NCI-H526 (cell line): ENCODE measurements around the gene NAP1L4.

Experiments used
- DNase-seq, 2 experiments: peaks; one replicate each; lab custom pipeline; 2025; lab: John Stamatoyannopoulos, UW

NAP1L4 gene

DNA sequence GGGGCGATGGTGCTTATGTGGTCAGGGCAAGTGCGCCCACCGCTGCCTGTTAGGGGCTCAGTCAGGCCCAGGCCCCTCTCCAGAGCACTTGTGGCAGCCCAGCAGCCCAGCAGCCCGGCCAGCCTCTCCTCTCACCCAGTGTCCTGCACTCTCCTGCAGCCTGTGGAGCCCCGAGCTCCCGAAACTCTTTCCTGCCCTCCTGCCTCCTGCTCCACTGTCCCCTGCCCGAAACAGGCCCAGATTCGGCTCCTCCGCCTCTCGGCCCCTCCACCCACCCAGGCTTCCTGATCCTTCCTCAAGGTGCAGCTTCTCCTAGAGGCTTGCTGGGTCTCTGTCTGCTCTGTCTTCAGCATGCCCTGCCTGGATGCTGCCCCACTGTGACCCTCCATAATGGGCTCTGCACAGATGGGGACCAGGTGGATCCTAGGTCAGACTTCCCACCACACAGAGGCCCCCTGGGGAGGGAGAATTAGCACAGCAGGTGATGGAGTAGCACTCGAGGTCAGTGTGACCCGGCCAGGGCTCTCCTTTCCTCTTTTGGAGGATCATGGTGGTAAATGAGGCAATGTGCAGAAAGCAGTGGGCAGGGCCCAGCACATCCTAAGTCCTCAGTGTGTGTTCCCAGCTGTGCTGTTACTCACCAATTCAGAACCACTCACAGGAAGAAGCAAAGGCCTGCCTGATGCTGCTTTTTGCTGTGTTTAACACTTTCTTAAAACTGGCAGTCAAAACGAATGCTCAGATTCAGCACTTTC is 18.6 kb upstream of the NAP1L4 start:
- DNase-seq, result no peak

GRCh38 chr11:3010004-3010403 is 17.9 kb upstream of the NAP1L4 start:
- no peak for DNase-seq

GRCh38 chr11:3009481-3009880 is 17.4 kb upstream of the NAP1L4 start:
- no peak for DNase-seq

DNA sequence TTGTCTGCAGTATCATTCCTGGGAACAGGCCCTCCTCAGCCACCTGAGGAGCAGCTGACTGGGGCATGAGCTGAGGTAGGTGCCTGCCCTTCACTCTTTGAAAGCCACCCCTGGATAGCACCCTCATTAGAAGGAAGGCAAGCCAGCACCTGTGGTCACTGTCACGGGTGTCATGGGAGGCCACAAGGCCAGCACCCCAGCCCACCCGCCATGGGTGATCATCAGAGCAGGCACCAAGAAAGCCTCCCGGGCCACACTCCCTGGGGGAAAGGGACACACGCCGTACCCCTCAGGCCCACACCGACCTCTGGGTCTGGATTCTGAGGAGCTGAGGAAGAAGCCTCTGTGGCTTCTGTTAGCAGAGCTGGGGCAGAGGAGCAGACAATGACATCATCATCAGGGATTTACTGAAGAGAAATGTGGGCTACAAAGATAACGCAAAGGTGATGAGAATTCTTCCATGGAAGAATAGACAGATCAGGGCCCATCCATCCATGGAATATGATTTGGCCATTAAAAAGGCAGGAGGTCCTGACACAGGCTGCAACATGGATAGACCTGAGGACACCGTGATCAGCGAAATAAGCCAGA is 16.7 kb upstream of the NAP1L4 start:
- DNase-seq, result no peak

GRCh38 chr11:3007404-3008010 is 15.4 kb upstream of the NAP1L4 start:
- DNase-seq, result no peak

GRCh38 chr11:3006505-3007260 is 14.6 kb upstream of the NAP1L4 start:
- no peak for DNase-seq

DNA sequence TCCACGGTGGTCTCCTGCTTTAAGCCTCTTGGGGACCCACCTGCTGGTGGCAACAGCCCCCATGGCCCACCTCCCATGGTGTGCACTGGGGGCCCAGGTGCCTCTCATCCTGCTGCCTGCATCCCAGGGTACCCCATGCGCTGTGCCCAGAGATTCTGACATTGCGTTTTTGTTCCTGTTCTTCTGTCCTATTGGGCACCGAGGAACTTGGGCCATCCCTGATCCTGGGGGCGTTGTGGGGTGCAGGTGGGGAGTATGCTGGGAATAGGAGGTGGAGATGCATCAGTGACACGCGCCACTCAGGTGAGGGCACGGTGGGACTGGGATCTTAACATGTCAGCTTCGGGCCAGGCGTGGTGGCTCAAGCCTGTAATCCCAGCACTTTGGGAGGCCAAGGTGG is 12.4 kb upstream of the NAP1L4 start:
- no peak for DNase-seq

DNA sequence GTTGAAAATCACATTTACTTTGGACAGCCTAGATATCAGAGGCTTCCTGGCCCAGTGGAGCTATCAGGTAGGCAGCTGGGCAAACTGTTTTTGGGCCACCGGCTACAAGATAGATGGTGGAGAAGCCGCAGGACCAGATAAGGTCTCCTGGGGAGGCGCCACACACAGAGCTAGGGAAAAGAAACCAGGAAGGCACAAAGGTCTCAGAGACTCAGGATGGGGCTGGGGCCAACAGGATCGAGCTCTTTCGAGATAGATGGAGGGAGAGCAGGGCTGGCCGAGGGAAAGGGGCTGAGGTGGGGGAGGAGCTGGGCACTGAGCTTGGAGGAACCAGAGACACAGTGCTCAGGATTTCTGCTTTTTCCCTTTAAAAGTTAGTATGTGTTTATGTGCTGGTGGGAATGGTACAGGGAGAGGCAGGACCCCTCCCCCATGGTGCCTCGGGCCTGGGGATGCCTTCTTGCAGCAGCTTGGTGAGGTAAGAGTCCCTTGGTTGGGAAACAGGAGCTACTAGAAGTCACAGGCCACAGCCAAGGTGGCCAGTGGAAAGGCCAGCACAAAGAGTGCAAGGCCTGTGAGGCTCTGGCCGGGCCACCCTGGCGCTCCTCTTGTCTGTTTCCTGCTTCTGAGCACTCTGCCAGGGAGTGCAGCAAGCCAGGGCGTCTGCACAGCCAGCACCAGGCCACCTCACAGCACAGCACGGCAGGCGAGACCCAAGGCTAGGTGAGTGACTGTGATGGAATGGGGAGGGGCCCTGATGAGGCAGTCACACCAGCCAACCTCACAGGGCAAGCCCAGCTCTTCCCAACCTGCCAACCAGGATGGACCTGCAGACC is 11.5 kb upstream of the NAP1L4 start:
- DNase-seq, result no peak

DNA sequence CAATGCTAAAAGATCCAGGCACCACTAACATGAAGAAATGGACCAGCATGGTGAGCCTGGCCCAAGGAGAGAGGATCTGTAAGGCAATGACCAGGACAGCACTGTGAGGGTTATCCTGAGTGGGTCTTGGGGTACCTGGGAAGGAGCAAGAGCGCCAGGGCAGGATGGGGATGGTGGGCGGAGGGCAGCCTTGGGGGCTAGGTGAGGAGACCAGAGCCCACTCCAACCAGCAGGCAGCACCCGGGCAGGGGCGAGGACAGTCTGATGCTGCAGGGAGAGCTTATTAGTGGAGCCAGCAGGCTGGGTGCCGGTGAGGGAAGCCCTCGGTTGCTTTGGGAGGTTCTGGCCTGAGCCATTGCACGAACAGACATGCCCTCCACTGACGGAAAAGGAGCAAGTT is 10.7 kb upstream of the NAP1L4 start:
- DNase-seq, result no peak

DNA sequence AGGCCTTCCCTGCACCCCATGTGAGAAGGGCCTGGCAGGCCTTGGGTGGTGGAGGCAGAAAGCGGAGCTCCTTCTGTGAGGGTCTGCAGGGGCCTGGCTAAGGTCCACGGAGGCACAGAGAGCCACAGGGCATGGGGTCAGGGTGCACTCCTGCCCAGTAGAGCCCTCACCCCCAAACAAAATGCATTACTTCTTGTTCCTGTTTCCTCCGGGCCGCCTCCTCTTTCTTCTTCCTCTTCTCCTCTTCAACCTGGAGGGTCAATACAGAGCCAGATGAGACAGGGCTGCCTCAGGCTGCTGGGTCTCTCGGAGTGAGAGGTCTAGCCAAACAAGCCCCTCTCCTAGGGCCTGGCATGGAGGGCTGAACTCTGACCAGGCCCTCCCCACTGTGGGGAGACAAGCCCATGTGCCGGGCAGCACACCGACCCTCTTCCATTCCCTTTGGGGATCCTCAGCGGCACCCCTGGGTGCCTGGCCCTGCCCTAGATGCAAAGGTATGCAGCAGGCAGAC is 10.3 kb upstream of the NAP1L4 start:
- DNase-seq, result no peak

GRCh38 chr11:3001496-3001895 is 9.4 kb upstream of the NAP1L4 start:
- no peak for DNase-seq

GRCh38 chr11:3000032-3000961 is 8.2 kb upstream of the NAP1L4 start:
- DNase-seq, result peak; percentile 92 to 94

GRCh38 chr11:2999464-2999998 is 7.4 kb upstream of the NAP1L4 start:
- no peak for DNase-seq

DNA sequence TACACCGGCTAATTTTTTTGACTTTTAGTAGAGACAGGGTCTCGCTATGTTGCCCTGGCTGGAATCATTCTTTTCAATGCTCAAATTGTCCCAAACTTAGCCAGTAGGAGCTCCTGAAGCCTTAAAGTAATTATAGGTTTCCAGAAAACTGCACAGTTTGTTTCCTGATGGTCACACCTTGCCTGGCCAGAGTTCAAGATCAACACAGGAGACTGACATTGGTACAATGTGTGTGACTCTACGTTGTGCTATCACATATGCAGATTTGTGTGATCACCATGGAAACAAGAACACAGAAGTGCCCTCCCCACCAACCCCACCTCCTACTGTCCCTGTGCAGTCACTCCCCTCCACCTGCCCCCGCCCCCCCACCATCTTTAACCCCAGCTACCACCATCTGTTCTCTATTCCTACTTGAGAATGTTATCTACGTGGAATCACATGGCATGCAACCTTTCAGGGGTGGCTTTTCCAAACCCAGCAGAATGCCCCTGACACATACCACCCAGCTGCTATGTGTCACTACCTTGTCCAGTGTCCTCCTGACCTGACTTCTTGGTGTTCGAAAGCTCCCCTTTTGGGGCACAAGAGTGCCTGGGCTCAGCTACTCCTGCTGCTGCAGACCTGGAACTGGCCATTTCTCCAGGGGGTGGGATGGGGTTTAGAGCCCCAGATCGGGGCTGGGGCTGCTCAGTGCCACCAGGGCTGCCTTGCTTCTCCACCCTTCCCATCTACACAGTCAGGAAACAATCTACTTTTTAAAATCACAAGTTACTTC is 6.1 kb upstream of the NAP1L4 start:
- no peak for DNase-seq

DNA sequence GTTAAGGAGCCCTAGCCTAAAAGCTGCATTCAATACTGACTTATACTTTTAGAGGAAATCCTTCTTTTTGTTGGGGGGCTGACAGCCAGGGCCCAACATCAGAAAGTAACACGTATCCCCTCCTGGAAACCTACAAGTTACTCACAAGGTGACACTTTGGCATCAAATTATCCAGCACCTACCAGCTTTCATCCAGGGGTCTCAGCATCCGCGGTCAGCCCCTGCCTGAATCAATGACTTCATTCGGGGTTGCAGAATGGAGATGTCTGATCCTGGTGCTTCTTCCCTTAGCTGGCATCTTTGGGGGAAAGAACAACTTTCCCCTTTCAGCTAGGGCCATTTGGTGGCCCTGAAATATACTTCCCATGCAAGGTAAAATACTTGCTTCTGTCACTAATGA is 5.3 kb upstream of the NAP1L4 start:
- DNase-seq, result no peak

DNA sequence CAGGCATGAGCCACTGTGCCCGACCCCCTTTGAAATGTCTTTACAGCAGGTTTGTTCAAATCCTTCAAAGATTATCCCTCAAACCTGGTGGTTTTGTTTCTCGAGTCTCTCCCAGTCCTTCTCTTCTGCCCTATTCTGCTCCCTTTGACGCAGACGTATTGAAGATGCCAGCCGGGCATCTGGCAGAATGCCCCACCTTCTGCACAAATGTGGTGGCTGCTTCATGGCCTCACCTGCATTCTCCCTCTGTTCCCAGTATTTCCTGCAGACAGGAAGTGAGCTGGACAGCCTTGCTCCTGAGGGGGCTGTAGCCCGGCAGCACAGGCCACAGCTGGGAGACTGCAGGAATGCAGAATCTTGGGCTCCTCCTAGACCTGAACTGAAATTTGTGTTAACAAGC is 4.8 kb upstream of the NAP1L4 start:
- no peak for DNase-seq

DNA sequence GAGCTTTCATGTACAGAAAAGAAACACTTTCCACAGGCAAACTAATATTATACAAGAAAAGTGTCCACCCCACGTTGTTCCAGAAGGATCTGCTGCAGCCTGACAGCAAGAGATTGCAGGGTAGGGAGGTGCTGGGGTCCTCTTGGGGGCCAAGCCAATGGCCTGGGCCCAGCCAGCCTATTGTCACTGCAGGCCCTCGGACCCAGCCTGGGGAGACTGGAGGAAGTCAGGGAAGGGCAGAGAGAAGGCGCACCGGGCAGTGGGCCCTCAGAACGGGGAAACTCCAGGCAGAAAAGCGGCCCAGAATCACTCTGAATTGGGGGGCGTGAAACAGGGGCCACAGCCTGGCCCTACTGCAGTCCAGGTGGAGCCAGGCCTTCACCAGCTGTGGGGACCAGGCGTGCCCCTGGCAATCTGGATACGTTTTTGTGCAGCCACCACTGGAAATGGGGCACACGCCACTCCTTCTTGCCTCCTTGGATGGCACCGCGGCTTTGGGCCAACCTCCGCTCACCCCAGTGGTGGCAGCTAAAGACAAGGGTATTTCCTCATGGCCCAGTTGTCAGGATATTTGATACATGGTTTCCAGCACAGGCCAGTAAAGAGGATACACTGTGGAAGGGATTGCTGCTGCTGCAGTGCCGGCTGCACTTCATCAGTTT is 3.9 kb upstream of the NAP1L4 start:
- no peak for DNase-seq

DNA sequence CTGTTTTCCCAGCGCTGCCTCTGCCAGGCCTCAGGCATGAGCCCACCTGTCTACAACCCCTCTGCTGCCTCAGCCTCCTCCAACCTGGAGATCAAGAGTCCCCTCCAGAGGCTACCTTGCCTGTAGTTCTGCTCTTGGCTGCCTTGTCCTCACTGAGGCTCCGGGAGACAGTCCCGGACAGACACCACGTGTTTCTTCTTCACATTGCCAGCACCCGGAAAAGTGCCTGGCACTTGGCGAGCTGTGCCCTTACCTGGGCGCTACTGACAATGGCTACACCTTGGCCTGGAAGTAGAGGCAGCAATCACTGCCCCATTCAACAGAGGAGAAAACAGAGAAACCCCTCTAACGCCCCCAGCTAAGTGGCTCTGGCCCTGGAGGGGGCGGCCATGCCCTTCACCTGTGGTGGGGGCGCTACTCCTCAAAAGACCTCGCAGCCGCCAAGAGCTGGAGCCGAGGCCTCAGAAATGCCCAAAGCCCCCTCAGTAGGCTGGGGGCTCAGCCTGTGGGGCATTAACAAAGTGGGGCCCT is 3.0 kb upstream of the NAP1L4 start:
- no peak for DNase-seq

DNA sequence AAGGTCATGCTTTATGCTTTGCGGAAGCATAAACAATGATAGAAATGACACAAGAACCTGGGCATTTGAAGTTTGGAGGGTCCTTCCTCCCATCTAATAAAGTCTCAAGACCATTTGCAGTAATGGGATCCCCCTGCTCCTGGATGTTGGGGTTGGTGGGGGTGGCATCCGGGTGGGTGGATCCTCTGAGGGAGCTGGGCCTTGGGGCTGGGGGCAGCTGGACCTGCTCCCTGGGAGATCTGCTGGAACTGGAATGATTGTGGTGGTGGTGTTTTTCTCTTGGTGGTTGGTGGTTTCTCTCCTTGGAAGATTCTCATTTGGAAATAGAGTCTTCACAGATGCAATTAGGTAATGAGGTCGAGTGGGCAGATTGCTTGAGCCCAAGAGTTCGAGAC is 2.2 kb upstream of the NAP1L4 start:
- DNase-seq, result no peak
